Astrocyte of the spinal cord (primary cell): Measurements from ENCODE around the gene MEF2C.
A peak's percentile ranks its signal among the peaks of the same experiment; 100 is the strongest.
"Not testable (repeated sequence)": the region's sequence is repeated elsewhere in the genome, so short reads cannot be mapped to it uniquely, and the experiment has no call there.

ENCODE experiments used
- DNase-seq: peaks from one replicate; pipeline ENCODE4 v3.0.0; 2011; ENCODE audit warnings: low read depth, low spot score
- H3K4me3 ChIP-seq: 2 replicates; pipeline ENCODE4 v1.5.1; 2011; ENCODE audit warnings: low read depth, mild to moderate bottlenecking, low read length, moderate library complexity
- in situ Hi-C: cut with HindIII; loops from 2 replicates; pipeline ENCODE4 v1.10.0; 2017; ENCODE audit warnings: low sequenced_read_pairs
- TF ChIP-seq, protein P1 (sequence below): IDR thresholded peaks from 2 replicates; pipeline ENCODE4 v1.5.1; 2012; ENCODE audit warnings: low read depth, mild to moderate bottlenecking, low read length, inconsistent platforms

Gene MEF2C

DNA sequence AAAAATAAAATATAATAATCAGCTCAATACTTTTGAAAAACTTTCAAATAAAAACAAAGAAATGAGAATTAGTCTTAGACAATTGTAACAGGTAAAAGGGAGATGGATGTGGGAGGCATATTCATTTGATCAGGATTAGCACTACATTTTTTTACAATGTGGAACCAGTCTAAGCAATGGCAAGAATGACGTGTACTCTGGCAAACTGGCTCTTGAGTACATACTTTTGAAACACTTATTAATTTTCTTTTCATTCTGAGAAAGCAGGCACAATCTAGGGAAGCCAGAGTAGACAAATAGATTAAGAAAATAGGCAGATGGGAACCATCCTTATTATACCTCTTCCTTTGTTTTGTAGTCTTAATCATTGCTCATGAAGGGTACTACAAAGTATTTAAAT, 79.7 kb downstream of the MEF2C start:
- H3K4me3 ChIP-seq = no peak overlapping the region
- DNase-seq = no peak
- TF ChIP-seq, protein P1, sequence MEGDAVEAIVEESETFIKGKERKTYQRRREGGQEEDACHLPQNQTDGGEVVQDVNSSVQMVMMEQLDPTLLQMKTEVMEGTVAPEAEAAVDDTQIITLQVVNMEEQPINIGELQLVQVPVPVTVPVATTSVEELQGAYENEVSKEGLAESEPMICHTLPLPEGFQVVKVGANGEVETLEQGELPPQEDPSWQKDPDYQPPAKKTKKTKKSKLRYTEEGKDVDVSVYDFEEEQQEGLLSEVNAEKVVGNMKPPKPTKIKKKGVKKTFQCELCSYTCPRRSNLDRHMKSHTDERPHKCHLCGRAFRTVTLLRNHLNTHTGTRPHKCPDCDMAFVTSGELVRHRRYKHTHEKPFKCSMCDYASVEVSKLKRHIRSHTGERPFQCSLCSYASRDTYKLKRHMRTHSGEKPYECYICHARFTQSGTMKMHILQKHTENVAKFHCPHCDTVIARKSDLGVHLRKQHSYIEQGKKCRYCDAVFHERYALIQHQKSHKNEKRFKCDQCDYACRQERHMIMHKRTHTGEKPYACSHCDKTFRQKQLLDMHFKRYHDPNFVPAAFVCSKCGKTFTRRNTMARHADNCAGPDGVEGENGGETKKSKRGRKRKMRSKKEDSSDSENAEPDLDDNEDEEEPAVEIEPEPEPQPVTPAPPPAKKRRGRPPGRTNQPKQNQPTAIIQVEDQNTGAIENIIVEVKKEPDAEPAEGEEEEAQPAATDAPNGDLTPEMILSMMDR = no peak
- in situ Hi-C loops = no loop called here

DNA sequence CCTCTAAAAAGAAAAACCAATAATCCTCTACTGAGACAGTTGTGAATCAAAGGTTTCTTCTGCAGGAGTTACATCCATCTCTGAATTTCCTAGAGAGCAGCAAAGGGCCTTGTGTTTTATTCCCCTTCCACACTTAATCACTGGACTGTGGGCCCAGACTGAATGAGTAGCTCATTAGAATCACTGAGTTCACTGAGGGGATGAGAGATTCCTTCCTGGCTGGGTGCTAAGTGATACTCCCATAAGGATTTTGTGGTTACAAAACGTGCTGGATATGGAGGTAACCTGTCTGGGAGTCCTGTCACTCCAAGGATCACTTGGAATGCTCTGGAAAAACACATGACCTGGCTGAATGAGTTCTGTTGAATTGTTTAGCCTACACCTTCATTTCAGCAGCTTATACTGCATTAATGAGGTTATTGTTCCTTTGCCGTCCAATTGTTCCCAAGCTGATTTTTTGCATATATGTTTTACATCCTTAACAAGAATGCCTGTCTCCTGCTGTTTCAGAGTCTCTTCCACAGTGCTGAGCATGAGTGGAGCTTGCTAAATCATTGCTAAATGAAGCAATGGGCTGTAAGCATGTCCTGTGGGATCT, 82.9 kb downstream of the MEF2C start:
- in situ Hi-C loops = no loop called here
- TF ChIP-seq, protein P1 = no peak
- H3K4me3 ChIP-seq = no peak overlapping the region
- DNase-seq = no peak

DNA sequence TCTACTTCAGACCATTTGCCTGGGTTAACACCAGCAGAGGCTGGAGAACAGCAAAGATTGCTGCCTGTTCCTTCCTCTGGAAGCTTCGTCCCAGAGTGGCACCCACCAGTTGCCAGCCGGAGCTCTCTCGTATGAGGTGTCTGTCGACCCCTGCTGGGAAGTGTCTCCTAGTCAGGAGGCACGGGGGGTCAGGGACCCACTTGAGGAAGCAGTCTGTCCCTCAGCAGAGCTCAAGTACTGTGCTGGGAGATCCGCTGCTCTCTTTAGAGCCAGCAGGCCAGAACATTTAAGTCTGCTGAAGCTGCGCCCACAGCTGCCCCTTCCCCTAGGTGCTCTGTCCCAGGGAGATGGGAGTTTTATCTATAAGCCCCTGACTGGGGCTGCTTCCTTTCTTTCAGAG, 84.1 kb downstream of the MEF2C start:
- H3K4me3 ChIP-seq, in situ Hi-C loops, DNase-seq: not testable (repeated sequence)

DNA sequence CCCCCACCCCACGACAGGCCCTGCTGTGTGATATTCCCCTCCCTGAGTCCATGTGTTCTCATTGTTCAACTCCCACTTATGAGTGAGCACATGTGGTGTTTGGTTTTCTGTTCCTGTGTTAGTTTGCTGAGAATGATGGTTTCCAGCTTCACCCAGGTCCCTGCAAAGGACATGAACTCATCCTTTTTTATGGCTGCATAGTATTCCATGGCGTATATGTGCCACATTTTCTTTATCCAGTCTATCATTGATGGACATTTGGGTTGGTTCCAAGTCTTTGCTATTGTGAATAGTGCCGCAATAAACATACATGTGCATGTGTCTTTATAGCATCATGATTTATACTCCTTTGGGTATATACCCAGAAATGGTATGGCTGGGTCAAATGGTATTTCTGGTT, 89.2 kb downstream of the MEF2C start:
- in situ Hi-C loops, H3K4me3 ChIP-seq: not testable (repeated sequence)

DNA sequence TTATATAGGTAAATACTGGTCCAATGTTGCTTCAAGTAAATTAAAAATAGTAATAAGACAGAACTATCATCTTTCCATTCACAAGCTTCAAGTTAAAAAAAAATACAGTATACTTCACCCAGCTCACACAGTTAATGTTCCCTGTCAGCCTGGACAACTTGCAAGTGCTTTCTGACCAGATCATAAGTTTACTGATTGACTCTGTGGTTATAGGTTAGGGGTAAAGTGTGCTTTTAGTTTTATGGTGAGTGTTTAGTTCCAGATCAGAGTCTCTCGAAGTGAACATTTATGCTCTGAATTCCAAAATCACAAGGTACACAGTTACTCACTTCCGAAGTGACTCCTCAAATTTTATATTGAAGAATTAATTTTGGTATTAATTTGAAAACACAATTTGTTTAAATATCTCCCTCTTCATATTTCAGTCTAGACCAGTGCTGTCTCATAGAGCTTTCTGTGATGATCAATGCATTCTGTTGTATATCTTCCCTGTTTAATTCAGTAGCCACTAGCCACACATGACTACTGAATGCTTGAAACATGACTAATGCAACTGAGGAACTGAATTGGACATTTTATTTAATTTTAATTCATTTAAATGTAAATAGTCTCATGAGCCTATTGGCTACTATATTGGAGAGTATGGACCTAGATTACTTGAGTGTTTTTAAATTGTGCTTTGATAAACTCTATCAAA, 90.7 kb downstream of the MEF2C start:
- TF ChIP-seq, protein P1 = no peak
- peak; percentile 60 for DNase-seq
- in situ Hi-C loops = no loop called here
- H3K4me3 ChIP-seq = no peak overlapping the region

More for the DNA sequence above, 89.2 kb downstream of the MEF2C start:
- DNase-seq = not testable (repeated sequence)

DNA sequence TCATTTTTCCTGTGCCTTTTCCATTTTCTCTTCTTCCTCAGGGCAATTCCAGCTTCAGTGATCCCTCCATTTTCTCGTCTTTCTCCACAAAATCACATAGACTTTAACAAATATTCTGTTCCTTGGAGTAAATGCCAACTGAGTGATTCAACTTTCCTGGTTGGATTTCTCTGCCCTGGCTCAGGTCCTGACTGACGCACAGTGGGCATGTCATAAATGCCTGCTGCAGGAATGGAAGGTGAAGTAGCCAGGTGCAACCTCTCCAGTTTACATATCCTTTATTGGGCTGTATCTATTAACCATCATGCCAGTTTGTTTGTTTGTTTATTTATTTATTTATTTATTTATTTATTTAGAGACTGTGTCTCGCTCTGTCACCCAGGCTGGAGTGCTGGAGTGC, 95.1 kb downstream of the MEF2C start:
- no peak overlapping the region for H3K4me3 ChIP-seq
- TF ChIP-seq, protein P1 = no peak
- in situ Hi-C loops = no loop called here
- DNase-seq = peak; percentile 45

DNA sequence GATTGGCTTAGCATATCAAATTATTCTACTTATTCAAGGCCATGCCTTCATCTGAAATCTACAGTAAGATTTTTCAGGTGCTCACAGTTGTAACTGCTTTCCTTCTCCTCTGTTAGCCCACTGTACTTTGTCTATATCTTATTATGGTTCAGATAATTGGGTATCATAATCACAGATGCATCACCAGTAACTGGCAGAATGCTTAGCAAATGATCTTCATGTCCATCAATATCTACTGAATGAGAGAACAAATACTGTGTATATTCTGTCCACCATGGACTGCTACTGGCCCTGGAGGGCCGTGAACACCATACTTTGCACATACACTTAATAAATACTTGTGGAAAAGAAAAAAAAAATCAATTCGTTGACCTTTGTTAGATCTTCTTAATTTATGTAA, 96.2 kb downstream of the MEF2C start:
- no peak for DNase-seq
- TF ChIP-seq, protein P1 = no peak
- in situ Hi-C loops = no loop called here
- no peak overlapping the region for H3K4me3 ChIP-seq
